Panc1 (cell line): ENCODE data around the gene ZBTB47.

Experiments used
- POLR2AphosphoS5 ChIP-seq: IDR thresholded peaks from 2 replicates; pipeline ENCODE4 v1.6.1; 2012; ENCODE audit warnings: mild to moderate bottlenecking, low read depth, low read length, moderate library complexity
- TCF7L2 ChIP-seq: IDR thresholded peaks from 2 replicates; pipeline ENCODE4 v1.6.1; 2011; ENCODE audit warnings: mild to moderate bottlenecking, low read depth, low read length, inconsistent platforms
- TF ChIP-seq, protein P1 (sequence below): fragments of 450-650 bp; IDR thresholded peaks from 2 replicates; pipeline ENCODE4 v1.5.1; 2017; ENCODE audit warnings: mild to moderate bottlenecking

DNA sequence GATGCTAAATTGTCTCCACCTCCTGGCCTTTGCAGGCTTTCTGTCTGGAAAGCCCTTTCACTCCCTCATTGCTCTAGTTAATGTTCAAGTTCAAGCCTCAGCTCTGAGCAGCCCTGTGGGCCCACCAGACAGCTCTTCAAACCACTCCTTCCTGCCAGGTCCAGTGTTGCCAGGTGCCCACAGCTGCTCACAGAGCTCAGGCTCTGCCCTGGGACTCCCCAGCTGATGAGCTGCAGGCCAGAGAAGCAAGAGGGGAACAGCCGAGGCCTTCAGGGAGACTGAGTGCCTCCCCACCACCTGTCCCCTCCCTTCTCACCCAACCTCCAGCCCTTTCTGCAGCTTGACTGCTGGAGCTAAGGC, 1.3 kb upstream of the ZBTB47 start:
- TF ChIP-seq, protein P1, sequence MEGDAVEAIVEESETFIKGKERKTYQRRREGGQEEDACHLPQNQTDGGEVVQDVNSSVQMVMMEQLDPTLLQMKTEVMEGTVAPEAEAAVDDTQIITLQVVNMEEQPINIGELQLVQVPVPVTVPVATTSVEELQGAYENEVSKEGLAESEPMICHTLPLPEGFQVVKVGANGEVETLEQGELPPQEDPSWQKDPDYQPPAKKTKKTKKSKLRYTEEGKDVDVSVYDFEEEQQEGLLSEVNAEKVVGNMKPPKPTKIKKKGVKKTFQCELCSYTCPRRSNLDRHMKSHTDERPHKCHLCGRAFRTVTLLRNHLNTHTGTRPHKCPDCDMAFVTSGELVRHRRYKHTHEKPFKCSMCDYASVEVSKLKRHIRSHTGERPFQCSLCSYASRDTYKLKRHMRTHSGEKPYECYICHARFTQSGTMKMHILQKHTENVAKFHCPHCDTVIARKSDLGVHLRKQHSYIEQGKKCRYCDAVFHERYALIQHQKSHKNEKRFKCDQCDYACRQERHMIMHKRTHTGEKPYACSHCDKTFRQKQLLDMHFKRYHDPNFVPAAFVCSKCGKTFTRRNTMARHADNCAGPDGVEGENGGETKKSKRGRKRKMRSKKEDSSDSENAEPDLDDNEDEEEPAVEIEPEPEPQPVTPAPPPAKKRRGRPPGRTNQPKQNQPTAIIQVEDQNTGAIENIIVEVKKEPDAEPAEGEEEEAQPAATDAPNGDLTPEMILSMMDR: no peak
- TF ChIP-seq POLR2AphosphoS5 (no peak), TCF7L2 (no peak)
